Esophagus (tissue), 2 donors: ENCODE measurements around the gene MYH10. TPM values are rescaled to one million over a fixed set of nuclear protein-coding genes. Genes with fewer than 3 reads are reported as not detected.

Experiments used
- H3K27ac ChIP-seq, 2 donors: one replicate each; pipeline ENCODE4 v1.5.1; 2013; ENCODE audit warnings: low read depth in 2 of 2, mild to moderate bottlenecking in 2 of 2, inconsistent platforms in 1 of 2, low read length in 1 of 2, moderate library complexity in 1 of 2
- H3K27me3 ChIP-seq, 2 donors: one replicate each; pipeline ENCODE4 v1.6.1; 2013; ENCODE audit warnings: low read length in 2 of 2, control low read depth in 1 of 2, mild to moderate bottlenecking in 1 of 2; ENCODE audit not compliant: insufficient read depth in 2 of 2, control insufficient read depth in 1 of 2
- H3K36me3 ChIP-seq, 2 donors: one replicate each; pipeline ENCODE4 v1.6.1; 2013; ENCODE audit warnings: low read length in 1 of 2; ENCODE audit not compliant: control insufficient read depth in 2 of 2, insufficient read depth in 2 of 2
- H3K4me1 ChIP-seq, 2 donors: one replicate each; pipeline ENCODE4 v1.6.1; 2013; ENCODE audit warnings: low read length in 1 of 2; ENCODE audit not compliant: control insufficient read depth in 2 of 2, insufficient read depth in 2 of 2
- H3K4me3 ChIP-seq, 2 donors: one replicate each; pipeline ENCODE4 v1.5.1; 2013; ENCODE audit warnings: low read length in 2 of 2, mild to moderate bottlenecking in 2 of 2, low read depth in 1 of 2, moderate library complexity in 1 of 2
- H3K9me3 ChIP-seq, 2 donors: one replicate each; pipeline ENCODE4 v1.6.1; 2013; ENCODE audit warnings: mild to moderate bottlenecking in 2 of 2, low read depth in 1 of 2, low read length in 1 of 2, moderate library complexity in 1 of 2; ENCODE audit not compliant: control insufficient read depth in 2 of 2, insufficient read depth in 1 of 2
- WGBS, 2 donors: extraction: QIAGEN DNeasy Blood & Tissue Kit; methylation state at CpG; one replicate each; pipeline ENCODE4 v1.1.7; 2013; 5-methylcytosine and 5-hydroxymethylcytosine counted together
- polyA plus RNA-seq, 2 donors: library from polyadenylated mRNA; stranded (reverse); fragments of 200-250 nt; gene quantifications; one replicate each; pipeline ENCODE4 v1.2.3, GENCODE V29; 2013
- donor health status: healthy with polysubstance abuse.
- donor health status: Bipolar disorder and iron deficiency.

MYH10 gene
- polyA plus RNA-seq, 2 donors: 2.4 to 3.2 TPM

DNA sequence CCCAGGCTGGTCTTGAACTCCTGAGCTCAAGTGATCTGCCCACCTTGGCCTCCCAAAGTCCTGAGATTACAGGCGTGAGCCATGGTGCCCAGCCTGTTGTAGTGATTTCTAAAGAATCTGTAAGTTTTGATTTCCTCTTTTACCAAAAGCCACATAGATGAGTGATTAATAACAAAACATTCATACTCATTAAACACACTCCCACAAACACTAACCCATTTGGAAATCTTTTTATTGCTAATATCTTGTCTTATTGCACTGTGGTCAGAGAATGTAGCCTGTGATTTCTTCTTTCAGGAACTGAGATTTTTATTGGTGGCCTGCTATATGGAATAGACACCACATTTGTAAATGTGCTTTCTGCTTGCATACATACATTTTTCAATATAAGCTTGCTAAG is 31.6 kb downstream of the MYH10 start:
- Histone ChIP-seq H3K27ac (no peak overlapping the region), H3K27me3 (no peaks in the 10 kb centered on the region), H3K36me3 (no peaks in the 10 kb centered on the region), H3K4me3 (no peak overlapping the region), H3K4me1 (no peaks in the 10 kb centered on the region), H3K9me3 (no peaks in the 10 kb centered on the region)
- WGBS, 2 donors: 80 to 81% methylated on average over 1 of the region's 1 CpG

DNA sequence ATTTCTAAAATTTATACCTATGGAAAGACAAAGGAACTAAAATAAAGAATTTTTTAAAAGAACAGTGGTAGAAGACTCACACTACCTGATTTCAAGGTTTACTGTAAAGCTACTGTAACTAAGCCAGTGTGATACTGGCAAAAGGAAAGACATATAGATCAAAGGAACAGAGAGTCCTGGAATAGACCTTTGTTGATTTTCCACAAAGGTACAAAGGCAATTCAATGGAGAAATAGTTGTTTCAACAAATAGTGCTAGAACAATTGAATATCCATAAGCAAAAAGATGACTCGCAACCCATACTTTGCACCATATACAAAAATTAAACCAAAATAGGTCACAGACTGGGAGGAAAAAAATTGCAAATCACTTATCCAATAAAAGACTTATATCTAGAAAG is 36.7 kb downstream of the MYH10 start:
- WGBS, 2 donors: 95 to 96% methylated on average over 1 of the region's 1 CpG
- H3K4me1 ChIP-seq: no peaks in the 10 kb centered on the region
- H3K27me3 ChIP-seq: no peaks in the 10 kb centered on the region
- no peaks in the 10 kb centered on the region for H3K9me3 ChIP-seq
- H3K4me3 ChIP-seq: no peak overlapping the region
- H3K36me3 ChIP-seq: no peaks in the 10 kb centered on the region
- H3K27ac ChIP-seq: no peak overlapping the region

- Histone ChIP-seq H3K27ac (no peak overlapping the region), H3K4me1 (no peaks in the 10 kb centered on the region), H3K36me3 (no peaks in the 10 kb centered on the region), H3K27me3 (no peaks in the 10 kb centered on the region), H3K4me3 (no peak overlapping the region), H3K9me3 (no peaks in the 10 kb centered on the region)
- 97 to 98% methylated on average over 2 of the region's 2 CpGs for WGBS, 2 donors
These were observed 37.2 kb downstream of the MYH10 start for GRCh38 chr17:8593276-8593675.

- H3K27me3 ChIP-seq: no peaks in the 10 kb centered on the region
- H3K4me3 ChIP-seq: no peak overlapping the region
- H3K36me3 ChIP-seq: no peaks in the 10 kb centered on the region
- H3K4me1 ChIP-seq: no peaks in the 10 kb centered on the region
- no peaks in the 10 kb centered on the region for H3K9me3 ChIP-seq
- no peak overlapping the region for H3K27ac ChIP-seq
- 49 to 50% methylated on average over 8 of the region's 8 CpGs for WGBS, 2 donors
These were observed 41.5 kb downstream of the MYH10 start for GRCh38 chr17:8588877-8589554.

- Histone ChIP-seq H3K27ac (no peak overlapping the region), H3K27me3 (no peaks in the 10 kb centered on the region), H3K4me3 (no peak overlapping the region), H3K36me3 (no peaks in the 10 kb centered on the region), H3K9me3 (no peaks in the 10 kb centered on the region), H3K4me1 (no peaks in the 10 kb centered on the region)
- WGBS, 2 donors: 66 to 76% methylated on average over 4 of the region's 4 CpGs
These were observed 43.8 kb downstream of the MYH10 start for GRCh38 chr17:8586766-8587165.

DNA sequence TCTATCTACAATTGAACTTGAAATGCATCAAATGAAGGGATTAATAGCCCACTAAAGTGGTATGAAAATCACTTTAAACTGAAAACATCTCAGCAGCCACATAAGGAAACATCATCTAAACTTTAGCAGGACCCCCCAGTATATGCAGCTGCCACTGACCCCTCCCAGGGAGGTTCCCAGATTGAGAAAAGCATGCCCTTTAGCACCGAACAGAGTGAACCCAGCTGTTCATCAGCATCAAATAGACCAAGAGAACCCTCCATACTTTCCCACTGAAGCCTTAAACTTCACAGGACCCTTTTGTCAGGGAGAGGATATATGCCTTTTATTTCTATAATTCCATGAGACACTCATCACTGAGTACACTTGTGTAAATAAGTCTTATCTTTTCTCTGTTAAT is 44.6 kb downstream of the MYH10 start:
- 75 to 90% methylated on average over 1 of the region's 1 CpG for WGBS, 2 donors
- no peaks in the 10 kb centered on the region for H3K36me3 ChIP-seq
- H3K4me1 ChIP-seq: no peaks in the 10 kb centered on the region

DNA sequence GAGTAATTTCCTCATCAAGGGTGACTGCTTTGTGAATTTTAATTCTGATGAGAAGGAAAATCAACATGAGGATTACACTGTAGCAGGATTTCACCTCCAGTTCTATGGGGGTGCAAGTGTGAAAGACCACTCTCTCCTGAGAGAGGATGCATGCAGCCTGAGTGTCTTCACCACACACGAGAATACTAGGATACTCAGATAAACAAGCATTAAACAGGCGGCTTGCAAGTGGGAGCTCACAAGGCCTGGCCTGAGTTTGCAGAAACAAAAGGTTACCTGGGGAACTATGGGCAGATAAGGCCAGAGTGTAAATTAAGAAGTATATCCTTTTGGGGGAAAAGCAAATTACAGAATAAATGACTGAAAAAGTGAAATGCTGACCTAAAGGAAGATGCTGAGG is 46.6 kb downstream of the MYH10 start:
- no peak overlapping the region for H3K27ac ChIP-seq

More for the DNA sequence above, 44.6 kb downstream of the MYH10 start:
- H3K27me3 ChIP-seq: no peaks in the 10 kb centered on the region
- H3K4me3 ChIP-seq: no peak overlapping the region
- no peaks in the 10 kb centered on the region for H3K9me3 ChIP-seq
- H3K27ac ChIP-seq: no peak overlapping the region

DNA sequence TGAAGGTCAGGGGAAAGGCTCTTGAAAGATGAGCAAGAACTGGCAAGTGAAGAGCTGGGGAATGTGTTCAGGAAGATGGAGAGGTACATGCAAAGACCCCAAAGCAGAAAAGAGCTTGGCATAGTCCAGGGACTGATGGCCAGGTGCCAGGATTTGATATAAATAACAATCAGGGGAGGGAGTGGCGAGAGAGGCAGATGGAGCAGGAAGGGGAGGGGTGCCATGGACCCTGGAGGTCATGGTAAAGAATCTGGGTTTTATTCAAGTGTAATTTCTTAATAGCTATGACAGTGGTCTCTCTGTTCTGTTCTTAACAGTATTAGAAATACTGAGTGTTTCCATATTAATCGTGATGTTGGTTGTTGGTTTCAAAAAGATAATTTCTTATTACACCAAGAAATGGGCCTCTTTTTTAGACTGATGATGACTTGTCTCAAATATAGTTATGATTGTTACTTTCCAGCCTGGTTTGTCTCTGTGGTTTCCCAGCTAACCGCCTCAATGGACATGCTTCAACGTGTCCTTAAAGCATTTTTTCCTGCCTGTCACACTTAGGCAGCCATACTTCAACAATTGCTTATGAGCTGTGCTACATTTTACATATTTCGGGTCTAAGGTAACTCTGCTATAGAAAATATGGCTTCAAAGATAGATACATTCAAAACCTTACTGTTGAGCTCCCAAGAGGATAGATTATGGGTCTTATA is 49.4 kb downstream of the MYH10 start:
- Histone ChIP-seq H3K4me1 (no peaks in the 10 kb centered on the region), H3K9me3 (no peaks in the 10 kb centered on the region), H3K27me3 (no peaks in the 10 kb centered on the region), H3K4me3 (no peak overlapping the region), H3K27ac (no peak overlapping the region), H3K36me3 (no peaks in the 10 kb centered on the region)
- WGBS, 2 donors: 46 to 52% methylated on average over 5 of the region's 5 CpGs

More for the DNA sequence above, 46.6 kb downstream of the MYH10 start:
- H3K36me3 ChIP-seq: no peaks in the 10 kb centered on the region
- H3K4me1 ChIP-seq: no peaks in the 10 kb centered on the region
- WGBS, 2 donors: 93 to 94% methylated on average over 2 of the region's 2 CpGs
- H3K9me3 ChIP-seq: no peaks in the 10 kb centered on the region
- H3K4me3 ChIP-seq: no peak overlapping the region
- no peaks in the 10 kb centered on the region for H3K27me3 ChIP-seq

DNA sequence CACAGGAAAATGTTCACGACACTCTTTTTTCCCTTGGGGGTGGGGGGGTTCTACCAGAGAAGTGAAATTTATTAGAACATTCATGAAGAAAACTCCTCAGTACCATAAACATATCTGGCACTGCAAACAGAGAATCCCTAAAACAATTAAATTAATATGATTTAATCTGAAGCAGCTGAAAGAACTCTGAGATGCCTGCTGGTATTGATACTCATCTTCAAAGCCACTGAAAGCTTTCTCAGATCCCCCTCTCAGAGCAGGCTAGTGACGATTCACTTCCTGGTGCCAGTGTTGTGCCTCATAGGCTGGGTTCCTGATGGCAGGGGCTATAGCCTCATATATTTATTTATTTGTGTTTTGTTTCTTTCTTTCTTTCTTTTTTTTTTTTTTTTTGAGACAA is 52.7 kb downstream of the MYH10 start:
- Histone ChIP-seq H3K4me3 (no peak overlapping the region), H3K4me1 (no peaks in the 10 kb centered on the region), H3K27ac (no peak overlapping the region), H3K27me3 (no peaks in the 10 kb centered on the region), H3K36me3 (no peaks in the 10 kb centered on the region), H3K9me3 (no peaks in the 10 kb centered on the region)
- WGBS, 2 donors: 77 to 79% methylated on average over 2 of the region's 2 CpGs
